Posterior vena cava (tissue), 2 donors: ENCODE results near the gene POP4. TPM values are rescaled to one million over a fixed set of nuclear protein-coding genes. Genes with fewer than 3 reads are reported as not detected.
"Not testable (repeated sequence)": the region's sequence is repeated elsewhere in the genome, so short reads cannot be mapped to it uniquely, and the experiment has no call there.

Experiments
- DNase-seq: peaks from one replicate; pipeline ENCODE4 v3.0.0-alpha.2; 2020; ENCODE audit warnings: low spot score
- intact Hi-C, 2 donors: fragments of 100-400 bp; cut with DNase I; formaldehyde crosslinking; loops; one replicate each; pipeline versions ENCODE4 v1.14.1 to v1.14.2; 2022 to 2023
- total RNA-seq, 2 donors: library from RNA; stranded (reverse); fragmentation: NEBNext Ultra II Directional; extraction: Animal tissue kit (Norgen Biotek cat#: 25700); gene quantifications; one replicate each; pipeline ENCODE4 v1.2.1, GENCODE V29; 2021
- donor health status: DM: yes; HTN: yes; CAD: no.
- donor health status: DM: yes; HTN: yes; CAD: no.

POP4 gene
- total RNA-seq, 2 donors from 2014 or later = 41.4 to 49.1 TPM

GRCh38 chr19:29624489-29625185 is 18.6 kb downstream of the POP4 start:
- peak; percentile 28 for DNase-seq
- intact Hi-C loops = no loop called here

GRCh38 chr19:29625186-29625651 is 19.1 kb downstream of the POP4 start:
- DNase-seq = peak; percentile 34

GRCh38 chr19:29626386-29626785 is 20.3 kb downstream of the POP4 start:
- intact Hi-C loops = no loop called here
- DNase-seq = peak; percentile 66

More at GRCh38 chr19:29625186-29625651, 19.1 kb downstream of the POP4 start:
- intact Hi-C loops = no loop called here

- DNase-seq = peak; percentile 40
- intact Hi-C loops = not testable (repeated sequence)
Observed at GRCh38 chr19:29626832-29627231, 20.7 kb downstream of the POP4 start.

GRCh38 chr19:29628661-29629385 is 22.7 kb downstream of the POP4 start:
- intact Hi-C loops = no loop called here
- peak; percentile 66 for DNase-seq

GRCh38 chr19:29629836-29630534 is 23.9 kb downstream of the POP4 start:
- peak; percentile 55 for DNase-seq
- intact Hi-C loops = no loop called here

- DNase-seq = no peak
- intact Hi-C loops = no loop called here
Observed at GRCh38 chr19:29630655-29631054, 24.6 kb downstream of the POP4 start.

GRCh38 chr19:29631450-29631849 is 25.4 kb downstream of the POP4 start:
- intact Hi-C loops = no loop called here
- peak; percentile 19 for DNase-seq

GRCh38 chr19:29634002-29634401 is 27.9 kb downstream of the POP4 start:
- intact Hi-C loops = no loop called here
- no peak for DNase-seq

- intact Hi-C loops = no loop called here
- DNase-seq = no peak
Observed at GRCh38 chr19:29634423-29635130, 28.5 kb downstream of the POP4 start.

- intact Hi-C loops = no loop called here
- no peak for DNase-seq
Observed at GRCh38 chr19:29635963-29636362, 29.9 kb downstream of the POP4 start.

GRCh38 chr19:29636553-29637360 is 30.7 kb downstream of the POP4 start:
- peak; percentile 55 for DNase-seq

GRCh38 chr19:29639086-29639485 is 33.0 kb downstream of the POP4 start:
- intact Hi-C loops = no loop called here

More at GRCh38 chr19:29636553-29637360, 30.7 kb downstream of the POP4 start:
- intact Hi-C loops = no loop called here

GRCh38 chr19:29640231-29640630 is 34.1 kb downstream of the POP4 start:
- peak; percentile 24 for DNase-seq
- intact Hi-C loops = no loop called here

More at GRCh38 chr19:29639086-29639485, 33.0 kb downstream of the POP4 start:
- peak; percentile 14 for DNase-seq

- intact Hi-C loops = no loop called here
- DNase-seq = no peak
Observed at GRCh38 chr19:29641597-29641996, 35.5 kb downstream of the POP4 start.

GRCh38 chr19:29643361-29643935 is 37.4 kb downstream of the POP4 start:
- DNase-seq = peak; percentile 7
- intact Hi-C loops = no loop called here

GRCh38 chr19:29644210-29644609 is 38.1 kb downstream of the POP4 start:
- intact Hi-C loops = no loop called here

GRCh38 chr19:29645491-29645867 is 39.4 kb downstream of the POP4 start:
- intact Hi-C loops = no loop called here
- no peak for DNase-seq

More at GRCh38 chr19:29644210-29644609, 38.1 kb downstream of the POP4 start:
- DNase-seq = no peak
